Measurements from ENCODE around the gene MFN2.
"Not testable (repeated sequence)": the region's sequence is repeated elsewhere in the genome, so short reads cannot be mapped to it uniquely, and the experiment has no call there.

The MFN2 gene

DNA sequence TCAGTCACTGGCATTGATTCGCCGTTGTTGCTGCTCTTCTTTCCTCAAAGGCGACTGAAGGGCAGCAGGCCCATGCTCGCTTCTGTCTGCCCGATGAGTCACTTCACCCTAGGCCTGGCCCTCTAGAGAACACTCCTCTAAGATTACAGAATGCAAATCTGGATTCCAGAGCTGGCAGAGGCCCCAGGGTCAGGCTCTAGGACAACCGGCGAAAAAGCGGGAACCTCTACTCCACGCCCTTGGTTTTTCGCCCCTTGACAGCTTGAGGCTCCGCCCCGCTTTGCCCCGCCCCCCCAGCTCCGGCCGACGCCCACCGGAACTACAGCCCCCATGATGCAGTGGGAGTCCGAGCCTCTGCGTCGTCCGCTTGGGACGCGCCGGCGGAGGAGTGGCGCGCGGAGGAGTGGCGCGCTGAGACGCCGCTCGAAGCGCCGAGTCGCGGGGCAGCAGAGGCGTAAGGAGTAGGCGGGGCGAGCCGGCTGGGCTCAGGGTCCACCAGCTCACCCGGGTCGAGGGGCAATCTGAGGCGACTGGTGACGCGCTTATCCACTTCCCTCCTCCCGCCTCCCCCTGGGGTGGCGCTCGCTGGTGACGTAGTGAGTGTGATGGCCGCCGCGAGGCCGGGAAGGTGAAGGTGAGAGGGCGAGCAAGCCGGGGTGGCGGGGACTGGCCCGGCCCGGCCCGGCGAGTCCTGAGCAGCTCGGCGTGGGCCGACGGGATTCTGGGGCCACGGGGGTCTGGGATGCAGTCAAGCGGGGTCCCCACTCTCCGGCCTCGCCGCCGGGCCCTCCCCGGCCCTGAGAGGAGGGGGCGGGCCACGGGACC, at the start of gene MFN2:
Gene MFN2 (plus strand): TSS at position 594 of the 825 bp plus-strand sequence. CDS start 8,725 bp downstream, outside the sequence.
- DNase-seq (ENCODE audit: low read depth) = peak; percentile 89

DNA sequence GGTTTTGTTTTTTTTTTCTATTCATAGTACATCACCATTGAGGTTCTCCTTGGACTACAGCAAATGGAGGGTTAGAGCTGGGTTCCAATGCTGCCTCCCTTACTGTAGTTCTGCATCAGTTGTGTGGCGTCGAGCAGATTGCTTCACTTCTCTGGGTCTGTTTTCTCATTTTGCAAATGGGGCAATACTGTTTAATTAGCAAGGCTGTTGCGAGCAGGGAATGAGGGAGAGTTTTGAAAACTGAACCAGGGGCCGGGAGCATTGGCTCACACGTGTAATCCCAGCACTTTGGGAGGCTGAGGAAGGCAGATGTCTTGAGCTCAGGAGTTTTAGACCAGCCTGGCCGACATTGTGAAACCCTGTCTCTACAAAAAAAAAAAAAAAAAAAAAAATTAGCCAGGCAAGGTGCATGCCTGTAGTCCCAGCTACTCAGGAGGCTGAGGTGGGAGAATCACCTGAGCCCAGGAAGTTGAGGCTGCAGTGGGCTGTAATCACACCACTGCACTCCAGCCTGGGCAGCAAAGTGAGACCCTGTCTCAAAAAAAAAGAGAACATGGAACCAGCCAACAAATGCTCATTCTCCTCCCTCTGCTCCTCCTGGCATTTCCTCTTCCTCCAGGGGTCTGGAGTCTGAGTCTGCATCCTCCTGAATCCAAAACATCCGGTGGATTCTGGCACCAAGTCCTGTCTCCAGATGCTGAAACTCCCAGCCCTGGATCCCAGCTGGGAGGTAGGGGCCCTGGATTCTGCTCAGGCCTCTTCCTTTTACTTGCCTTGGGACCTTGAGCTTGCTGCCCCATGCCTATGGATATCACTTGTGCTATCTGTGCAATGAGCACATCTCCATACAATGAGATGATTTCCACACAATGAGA, 49.4 kb upstream of the MFN2 start:
- no peak for DNase-seq (ENCODE audit: low read depth)

DNA sequence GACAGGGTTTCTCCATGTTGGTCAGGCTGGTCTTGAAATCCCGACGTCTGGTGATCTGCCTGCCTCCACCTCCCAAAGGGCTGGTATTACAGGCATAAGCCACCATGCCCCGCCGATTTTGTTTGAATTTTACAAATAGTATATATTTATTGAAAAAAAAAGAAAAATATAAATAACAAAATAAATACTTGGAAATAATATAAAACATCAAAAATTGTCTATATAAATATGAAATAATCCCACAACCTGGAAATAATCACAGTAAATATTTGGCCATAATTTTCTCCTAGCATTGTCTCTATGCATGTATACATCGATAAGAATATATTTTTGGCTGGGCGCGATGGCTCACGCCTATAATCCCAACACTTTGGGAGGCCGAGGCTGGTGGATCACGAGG, 48.4 kb upstream of the MFN2 start:
- no peak for DNase-seq (ENCODE audit: low read depth)

DNA sequence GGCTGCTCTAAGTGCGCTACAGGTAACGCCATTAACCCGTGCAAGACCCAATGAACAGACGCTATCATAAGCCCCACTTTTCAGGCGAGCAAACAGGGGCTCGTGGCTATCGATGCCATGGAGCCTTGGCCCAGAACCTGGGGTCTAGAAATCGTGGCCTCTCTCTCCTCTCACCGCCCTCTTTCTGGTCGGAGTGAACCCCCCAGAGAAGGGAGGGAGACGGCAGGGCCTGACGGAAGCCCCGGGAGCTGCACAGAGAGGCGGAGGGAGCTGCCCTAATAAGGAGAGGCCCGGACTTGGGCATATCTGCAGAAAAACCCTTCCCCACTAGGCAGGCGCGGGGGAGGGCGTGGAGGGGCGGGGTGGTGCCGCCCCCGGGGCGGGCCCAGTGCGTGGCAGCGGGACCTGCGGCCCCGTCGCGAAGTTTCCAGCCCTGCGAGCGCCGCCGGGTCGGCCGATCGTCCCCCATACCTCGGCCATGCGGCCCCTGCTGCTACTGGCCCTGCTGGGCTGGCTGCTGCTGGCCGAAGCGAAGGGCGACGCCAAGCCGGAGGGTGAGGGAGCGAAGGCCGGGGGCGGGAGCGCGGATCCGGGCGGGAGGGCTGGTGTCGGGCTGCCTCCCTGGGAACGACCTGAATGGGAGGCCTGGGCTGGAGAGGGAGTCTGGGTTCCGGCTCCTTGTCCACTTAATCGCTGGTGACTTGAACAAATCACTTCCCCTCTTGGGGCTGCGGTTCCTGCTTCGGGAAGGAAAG, 45.8 kb upstream of the MFN2 start, which contains the start of gene PLOD1:
Gene PLOD1 (plus strand): TSS at position 416 of the 755 bp plus-strand sequence. CDS start 63 bp downstream, at position 479.
- peak; percentile 77 for DNase-seq (ENCODE audit: low read depth)

DNA sequence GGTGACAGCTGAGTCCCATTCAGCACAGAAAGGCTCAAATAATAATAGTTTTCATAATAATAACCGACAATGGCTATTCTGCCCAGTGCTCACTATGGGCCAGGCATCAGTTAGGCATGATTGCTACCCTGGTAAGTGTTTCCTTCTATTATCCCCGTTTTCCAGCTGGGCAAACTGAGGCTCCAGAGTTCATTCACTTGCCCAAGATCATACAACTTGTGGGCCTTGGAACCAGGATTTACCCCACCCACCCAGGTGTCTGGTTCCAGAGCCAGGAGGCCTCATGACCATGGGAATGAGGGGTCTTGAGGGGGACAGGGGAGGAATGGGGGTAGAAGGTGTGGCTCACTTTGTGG, 45.2 kb upstream of the MFN2 start:
- no peak for DNase-seq (ENCODE audit: low read depth)

DNA sequence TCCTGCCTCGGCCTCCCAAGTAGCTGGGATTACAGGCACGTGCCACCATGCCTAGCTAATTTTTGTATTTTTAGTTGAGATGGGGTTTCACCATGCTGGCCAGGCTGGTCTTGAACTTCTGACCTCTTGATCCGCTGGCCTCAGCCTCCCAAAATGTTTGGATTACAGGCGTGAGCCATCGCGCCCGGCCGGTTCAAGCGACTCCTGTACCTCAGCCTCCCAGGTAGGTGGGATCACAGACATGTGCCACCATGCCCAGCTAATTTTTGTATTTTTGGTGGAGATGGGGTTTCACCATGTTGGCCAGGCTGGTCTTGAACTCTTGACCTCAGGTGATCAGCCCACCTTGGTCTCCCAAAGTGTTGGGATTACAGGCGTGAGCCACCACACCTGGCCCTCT, 44.5 kb upstream of the MFN2 start:
- not testable (repeated sequence) for DNase-seq (ENCODE audit: low read depth)

DNA sequence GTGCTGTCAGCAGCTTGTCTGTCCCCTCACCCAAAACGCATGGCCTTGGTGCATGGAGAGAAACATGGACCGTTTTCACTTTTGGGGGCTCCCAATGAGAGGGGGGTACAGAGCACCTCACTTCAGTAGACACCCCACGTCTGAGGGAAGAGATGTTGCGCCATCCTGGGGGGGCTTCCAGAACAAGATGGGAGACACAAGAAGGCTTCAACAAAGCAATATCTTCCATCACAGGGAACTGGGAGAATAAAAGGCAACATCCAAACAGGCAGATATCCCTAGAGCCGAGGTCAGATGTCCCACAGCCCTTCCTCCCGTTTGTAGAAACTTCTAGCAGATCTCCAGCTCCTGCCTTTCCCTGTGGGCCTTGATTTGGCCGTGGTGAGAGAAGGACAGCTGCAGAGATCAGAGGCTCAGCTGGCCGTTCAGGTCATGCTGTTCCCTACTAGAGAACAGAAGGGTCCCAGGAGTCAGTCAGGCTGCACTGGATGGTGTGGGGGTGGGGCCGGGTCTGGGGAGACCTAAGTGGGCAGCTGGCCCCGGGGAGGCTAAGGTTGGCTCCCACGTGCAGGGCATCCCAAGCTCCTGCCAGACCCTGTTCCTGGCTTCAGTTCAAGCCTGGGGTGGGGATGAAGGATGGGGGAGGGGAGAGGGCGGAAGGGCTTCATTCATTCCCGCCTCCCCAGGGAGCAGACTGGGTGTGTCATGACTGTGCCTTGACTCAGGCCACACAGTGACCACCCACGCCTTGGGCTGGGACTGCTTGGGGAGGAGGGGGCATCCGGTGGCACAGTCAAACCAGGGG, 41.3 kb upstream of the MFN2 start:
- DNase-seq (ENCODE audit: low read depth) = no peak

DNA sequence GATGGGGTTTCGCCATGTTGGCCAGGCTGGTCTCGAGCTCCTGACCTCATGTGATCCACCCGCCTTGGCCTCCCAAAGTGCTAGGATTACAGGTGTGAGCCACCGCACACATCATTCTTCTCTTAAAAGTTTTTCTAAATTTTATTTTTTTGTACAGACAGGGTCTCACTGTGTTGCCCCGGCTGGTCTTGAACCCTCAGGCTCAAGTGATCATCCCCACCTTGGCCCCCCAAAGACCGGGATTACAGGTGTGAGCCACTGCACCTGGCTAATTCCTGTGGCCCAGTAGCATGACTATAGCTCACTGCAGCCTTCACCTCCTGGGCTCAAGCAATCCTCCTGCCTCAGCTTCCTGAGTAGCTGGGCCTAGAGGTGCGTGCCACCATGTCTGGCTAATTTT, 40.5 kb upstream of the MFN2 start:
- DNase-seq (ENCODE audit: low read depth) = not testable (repeated sequence)

DNA sequence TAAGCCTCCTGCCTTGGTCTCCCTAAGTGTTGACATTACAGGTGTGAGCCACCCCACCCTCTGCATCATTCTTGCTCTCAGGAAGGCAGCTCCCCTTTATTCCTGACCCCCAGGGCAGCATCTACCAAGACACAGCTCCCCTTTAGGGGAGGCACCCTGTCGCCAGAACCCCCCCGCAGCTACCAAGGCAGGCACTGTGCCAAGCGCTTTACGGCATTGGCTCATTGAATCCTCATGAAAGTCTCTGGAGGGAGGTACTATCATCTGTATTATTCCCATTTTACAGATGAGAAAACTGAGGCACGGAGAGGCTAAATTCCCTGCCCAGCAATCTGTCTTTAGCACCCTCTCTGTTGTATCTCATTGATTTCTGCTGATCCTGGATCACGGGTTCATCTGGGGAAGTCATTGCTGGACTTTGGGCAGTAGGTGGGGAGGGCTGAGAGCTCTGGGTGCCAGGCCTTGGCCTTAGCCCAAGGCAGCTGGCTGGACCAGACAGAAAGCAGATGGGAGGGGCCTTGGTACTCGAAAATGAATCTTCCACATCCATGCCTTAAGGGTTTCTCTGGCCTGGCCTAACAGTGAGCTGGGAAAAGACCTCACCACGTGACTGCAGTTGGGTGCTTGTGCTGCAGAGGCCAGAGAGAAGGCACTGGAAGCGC, 39.9 kb upstream of the MFN2 start:
- DNase-seq (ENCODE audit: low read depth) = no peak

DNA sequence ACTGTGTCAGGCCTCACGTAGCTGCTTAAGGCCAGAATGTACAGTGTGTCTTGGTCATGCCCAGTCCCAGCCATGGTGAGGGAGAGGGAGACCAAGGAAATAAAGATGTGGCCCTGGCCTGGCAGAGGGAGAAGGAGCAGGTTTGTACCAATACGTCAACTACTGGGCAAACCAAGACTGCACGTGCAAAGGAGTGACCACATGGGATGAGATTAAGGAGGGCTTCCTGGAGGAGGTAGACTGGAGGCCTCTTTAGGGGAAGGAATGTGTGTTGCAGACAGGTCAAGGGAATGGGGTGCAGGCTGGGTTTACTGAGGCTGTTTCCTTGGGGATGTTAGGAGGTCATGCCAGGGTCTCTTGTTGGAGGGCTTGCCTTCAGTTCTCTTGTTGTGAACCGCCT, 38.0 kb upstream of the MFN2 start:
- DNase-seq (ENCODE audit: low read depth) = no peak

DNA sequence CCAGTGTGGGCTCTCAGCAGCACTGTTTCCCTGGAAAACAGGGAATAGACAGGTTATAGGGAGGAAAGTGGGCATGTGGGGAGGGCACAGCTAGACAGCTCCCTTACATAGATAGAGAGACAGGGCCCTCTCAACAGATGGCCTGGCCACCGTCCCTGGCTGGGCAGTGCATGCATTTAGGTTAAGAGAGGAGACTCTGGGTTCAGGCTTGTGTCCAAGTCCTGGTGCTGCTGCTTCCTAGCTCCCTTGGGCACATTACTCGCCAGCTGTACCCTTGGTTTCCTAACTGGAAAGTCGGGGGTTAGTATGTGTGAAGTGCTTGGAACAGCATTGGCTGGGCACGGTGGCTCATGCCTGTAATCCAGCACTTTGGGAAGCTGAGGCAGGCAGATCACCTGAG, 36.6 kb upstream of the MFN2 start:
- no peak for DNase-seq (ENCODE audit: low read depth)

DNA sequence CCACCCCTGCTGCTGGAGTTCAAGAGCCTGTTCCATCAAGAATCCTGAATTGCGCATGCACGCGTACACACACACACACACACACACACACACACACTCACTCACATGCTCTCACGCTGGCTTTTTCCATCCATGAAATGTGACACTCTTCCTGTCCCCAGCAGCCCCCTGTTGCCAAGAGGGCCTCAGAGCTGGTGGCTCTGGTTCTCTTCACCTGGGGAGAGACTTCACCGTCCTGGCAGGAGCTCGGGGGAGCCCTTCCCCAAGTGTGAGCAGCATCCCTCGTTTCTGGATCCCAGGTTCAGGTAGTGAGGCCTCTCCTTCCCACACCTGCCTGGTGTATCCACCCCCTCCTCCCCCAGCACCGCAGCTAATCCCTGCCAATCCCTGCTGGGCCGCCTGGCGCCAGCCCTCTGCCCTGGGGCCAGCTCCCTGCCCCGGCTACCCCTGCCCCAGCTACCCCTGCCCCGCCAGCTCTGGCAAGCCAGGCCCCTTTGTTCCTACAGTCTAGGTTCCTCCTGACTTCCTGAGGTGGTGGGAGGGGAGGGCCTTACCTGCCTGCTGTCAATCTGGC, 35.8 kb upstream of the MFN2 start:
- no peak for DNase-seq (ENCODE audit: low read depth)

DNA sequence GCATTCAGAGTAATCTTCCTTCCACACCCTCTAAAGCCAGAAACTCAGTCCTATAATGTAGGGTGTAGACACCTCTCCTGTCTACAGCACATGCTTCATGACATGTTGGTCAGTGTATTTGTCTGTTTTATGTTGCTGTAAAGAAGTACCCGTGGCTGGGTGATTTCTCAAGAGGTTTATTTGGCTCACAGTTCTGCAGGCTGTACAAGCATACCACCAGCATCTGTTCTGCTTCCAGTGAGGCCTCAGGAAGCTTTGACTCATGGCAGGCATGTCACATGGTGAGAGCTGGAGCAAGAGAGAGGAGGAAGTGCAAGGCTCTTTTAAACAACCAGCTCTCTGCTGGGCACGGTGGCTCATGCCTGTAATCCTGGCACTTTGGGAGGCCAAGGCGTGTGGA, 33.6 kb upstream of the MFN2 start:
- DNase-seq (ENCODE audit: low read depth) = no peak

DNA sequence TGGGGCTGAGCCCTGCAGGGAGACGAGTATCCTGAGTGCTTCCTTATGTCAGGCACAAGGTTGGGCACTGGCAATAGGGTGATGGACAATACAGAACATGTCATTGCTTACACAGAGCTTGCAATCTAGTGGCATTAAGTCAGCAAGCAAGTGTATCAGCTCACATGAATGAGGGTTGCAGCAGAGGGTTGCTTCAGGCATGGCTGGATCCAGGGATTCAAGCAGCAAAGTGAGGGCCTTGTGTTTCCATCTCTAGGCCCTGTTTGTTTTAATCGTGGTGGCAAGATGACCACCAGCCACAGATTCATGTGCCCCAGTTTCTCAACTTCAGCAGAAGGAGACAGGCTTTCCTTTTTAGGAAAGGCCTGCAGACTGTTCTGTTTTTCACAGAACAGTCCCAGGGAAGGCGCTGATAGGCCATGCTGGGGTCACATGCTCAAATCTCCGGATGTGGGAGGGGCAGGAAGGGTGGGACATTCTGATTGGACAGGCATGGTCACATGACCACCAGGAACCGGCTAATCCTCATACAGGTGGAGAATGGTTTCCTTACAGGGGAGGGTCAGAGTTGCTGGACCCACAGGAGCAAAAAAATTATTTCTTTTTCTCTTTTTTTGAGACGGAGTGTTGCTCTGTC, 31.3 kb upstream of the MFN2 start:
- DNase-seq (ENCODE audit: low read depth) = no peak

DNA sequence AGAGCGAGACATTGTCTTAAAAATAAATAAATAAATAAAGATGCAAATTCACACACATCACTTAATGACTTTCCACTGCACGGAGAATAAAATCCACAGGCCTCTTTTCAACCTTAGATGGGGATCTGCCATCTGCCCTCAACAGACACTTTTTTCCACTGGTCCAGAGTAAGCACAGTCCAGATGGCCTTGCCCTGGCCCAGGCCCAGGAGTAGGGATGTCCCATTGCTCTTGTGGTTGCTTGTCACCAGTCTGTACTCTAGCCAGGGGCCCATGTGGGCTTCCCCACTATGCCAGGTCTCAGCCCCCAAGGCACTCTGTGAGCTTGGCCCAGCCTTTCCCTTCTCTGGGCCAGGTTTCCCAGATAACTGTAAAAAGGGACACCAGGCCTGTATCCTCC, 28.3 kb upstream of the MFN2 start:
- DNase-seq (ENCODE audit: low read depth) = no peak

DNA sequence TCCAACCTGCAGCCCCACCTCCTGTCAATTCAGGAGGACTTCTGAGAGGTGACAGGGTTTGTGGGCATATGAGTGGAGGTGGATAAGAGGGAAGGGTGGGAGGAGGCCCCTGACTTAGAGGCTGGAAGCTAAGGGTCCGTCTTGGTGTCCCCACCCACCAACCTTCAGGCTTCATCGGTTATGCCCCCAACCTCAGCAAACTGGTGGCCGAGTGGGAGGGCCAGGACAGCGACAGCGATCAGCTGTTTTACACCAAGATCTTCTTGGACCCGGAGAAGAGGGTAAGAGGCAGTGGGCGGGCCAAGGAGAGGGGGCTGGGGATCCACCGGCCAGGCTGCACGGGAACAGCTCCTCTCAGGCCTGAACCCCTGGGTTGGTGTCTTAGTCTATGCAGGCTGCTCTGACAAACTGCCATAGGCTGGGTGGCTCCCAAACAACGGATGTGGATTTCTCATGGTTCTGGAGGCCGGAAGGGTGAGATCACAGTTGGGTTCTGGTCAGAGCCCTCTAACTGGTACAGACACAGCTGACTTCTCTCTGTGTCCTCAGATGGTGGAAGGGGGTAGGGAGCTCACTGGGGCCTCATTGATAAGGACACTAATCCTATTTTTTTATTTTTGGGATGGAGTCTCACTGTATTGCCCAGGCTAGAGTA, 27.7 kb upstream of the MFN2 start:
- DNase-seq (ENCODE audit: low read depth) = no peak

DNA sequence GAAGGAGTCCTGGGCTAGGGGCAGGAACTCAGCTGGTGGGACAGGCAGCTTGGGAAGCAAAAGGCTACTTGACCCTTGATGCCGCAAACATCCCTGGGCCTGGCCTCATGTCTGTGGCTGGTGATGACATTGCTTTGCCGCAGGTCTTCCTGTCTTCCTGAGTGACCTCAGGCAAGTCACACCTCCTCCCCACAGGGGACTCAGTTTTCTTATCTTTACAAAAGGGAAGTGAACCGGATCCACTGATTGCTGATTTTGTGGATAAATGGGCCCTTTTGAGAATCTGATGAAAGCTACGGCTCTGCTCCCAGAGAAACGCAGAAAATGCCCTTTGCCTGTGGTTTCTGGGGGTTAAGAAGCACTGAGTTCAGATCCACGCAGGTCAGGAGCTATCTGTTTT, 25.0 kb upstream of the MFN2 start:
- no peak for DNase-seq (ENCODE audit: low read depth)

DNA sequence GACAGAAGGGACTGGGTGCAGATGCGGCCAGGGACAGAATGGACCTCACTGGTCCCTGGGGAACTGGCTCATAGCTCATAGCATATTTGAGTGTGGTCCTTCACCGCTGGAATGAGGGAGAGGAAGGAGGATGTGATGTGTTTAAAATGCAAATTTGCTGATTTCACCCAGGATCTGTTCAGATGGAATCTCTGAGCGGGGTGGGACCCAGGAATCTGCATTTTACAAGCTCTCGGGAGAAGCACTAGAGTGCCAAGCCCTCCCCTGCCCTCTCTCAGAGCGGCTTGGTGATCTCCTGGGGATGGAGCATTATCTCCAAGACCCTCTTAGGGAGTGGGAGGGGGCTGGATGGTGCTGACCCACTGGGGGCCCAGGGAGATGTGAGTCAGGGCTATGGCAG, 22.8 kb upstream of the MFN2 start:
- DNase-seq (ENCODE audit: low read depth) = no peak

DNA sequence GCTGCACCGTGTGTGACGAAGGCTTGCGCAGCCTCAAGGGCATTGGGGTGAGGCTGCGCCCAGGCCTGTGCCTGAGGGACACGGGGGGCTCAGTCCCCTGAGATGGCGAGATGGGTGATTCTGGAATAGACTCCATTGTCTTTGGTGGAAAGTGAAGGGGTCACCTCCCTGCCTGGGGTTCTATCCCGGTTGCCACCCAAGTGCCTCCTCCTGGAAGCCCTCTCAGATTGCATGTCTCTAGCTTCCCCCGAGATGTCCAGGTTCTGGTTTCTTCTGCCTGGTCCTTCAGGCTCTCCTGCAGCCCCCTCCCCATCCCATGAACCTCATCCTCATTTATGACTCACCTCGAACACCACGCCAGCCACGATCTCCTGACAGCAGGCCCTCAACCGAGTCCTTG, 22.3 kb upstream of the MFN2 start:
- DNase-seq (ENCODE audit: low read depth) = no peak

DNA sequence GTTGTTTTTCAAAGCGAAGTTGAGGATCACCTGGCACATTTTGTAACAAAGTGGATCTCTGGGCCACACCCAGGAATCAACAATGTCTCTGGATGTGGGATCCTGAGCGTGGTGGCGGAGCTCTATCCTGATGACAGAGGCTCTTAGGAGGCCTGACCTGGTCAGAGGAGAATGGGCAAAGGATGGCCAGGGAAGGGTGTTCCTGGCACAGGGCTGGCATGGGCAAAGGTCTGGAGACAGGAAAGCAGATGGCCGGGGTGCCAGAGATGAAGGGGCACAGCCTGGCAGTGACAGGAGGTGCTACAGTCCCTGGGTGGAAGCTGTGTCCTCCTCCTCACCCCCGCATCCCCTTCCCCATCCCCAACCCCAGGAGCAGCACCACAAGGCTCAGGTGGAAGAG, 20.0 kb upstream of the MFN2 start:
- no peak for DNase-seq (ENCODE audit: low read depth)
